ENCODE measurements around the gene SOX1. TPM values are rescaled to one million over a fixed set of nuclear protein-coding genes. Genes with fewer than 3 reads are reported as not detected.

SOX1 gene
- not detected in 2 replicates for total RNA-seq (2014; rRNA removed; shearing (Covaris generic))
- polyA plus RNA-seq (2015; cell fraction: cytosol; rRNA removed): not detected in 2 replicates
- not detected in 2 replicates for polyA plus RNA-seq (2015; cell fraction: nucleus; rRNA removed)

GRCh38 chr13:112067116-112067741 lies at the start of gene SOX1:
SOX1 (plus strand) TSS chr13:112067149; CDS start chr13:112067659, 510 bp downstream.
- DNase-seq (ENCODE audit: low read depth): no peak

DNA sequence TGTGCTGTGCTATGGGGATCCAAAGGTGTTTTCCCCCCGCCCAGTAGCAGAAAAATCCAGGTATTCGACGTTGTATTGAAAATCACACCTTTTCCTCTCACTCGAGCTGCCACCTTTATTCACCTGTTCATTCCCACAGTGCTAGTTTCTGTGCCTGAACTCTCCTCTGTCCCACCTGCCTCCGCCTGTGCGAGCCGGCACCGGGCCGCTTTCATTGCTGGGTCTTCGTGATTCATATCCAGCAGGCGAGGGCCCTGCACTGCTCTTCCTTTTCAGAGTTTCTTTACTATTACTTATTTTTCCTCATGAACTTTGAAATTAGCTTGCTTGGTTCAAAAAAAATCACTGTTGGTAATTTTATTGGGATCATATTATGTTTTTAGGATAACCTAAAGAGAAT lies 42.4 kb upstream of the SOX1 start:
- no peak for DNase-seq (ENCODE audit: low read depth)

GRCh38 chr13:112027250-112027649 lies 39.7 kb upstream of the SOX1 start:
- DNase-seq (ENCODE audit: low read depth): no peak

DNA sequence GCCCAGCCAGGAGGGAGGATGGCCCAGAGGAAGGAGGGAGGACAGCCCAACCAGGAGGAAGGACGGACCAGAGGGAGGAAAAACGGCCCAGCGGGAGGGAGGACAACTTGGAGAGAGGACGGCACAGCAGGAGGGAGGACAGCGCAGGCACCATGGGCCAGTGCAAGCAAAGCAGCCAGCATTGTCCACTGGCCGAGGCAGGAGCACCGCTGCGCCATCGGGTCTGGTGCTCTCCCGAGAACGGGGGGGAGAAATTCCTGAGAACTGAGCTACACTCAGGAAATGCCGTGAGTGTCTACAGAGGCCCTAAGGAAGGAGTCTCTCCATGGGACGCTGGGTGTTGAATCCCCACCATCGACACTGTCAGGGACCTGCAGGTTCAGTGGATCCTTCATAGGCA lies 38.5 kb upstream of the SOX1 start:
- DNase-seq (ENCODE audit: low read depth): no peak

DNA sequence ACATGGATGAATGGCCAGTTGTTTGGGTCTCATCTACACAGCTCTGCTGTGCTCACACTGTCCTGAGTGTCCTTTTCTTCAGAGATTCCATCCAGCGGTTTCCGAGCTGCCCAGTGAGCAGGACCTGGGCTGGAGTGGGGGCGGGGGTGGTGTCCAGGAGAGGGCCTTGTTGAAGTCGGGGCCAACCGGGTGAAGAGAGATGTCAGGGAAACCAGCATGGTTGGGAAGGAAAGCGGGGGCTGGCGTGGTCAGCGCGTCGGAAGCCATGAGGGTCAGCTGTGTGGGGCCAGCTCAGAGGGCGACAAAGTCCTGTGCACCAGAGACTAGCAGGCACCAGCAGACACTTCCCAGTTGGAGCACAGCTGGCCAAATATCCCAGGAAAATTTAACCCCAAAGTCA lies 37.8 kb upstream of the SOX1 start:
- no peak for DNase-seq (ENCODE audit: low read depth)

DNA sequence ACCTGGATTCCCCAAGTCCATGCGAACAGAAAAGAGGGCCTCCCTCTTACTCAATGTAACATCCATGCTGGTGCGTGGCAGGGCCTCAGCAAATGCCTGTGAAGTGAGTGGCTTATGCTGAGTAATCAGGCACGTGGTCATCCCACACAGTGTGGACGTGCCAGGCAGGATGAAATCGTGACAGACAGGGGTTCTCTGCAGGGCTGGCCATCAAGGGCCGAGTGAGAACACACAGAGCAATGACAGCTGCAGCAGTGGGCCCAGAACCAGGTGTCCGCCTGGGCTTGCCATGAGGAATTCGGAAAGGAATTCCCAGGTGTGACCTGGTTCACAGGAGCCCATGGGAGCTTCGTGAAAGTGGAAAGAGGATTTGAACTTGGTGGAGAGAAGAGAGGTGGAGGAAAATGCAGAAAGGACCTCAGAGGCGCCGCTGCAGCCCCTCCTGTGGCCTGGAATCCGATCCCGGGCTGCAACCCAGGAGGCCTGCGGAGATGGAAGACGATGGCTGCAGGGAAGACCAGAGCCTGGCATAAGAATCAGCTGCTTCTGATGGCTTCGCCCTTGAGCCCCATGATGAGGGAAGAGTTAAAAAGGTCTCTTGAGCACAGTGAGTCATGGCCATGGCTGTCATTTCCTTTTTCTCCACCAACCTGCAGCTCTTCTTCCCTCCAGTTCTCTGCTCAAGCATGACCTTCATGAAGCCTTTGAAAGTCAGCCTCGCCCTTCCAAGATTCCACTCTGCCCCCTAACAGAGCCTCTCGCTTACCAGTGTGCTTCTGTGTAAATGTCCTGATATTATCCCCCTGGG lies 34.6 kb upstream of the SOX1 start:
- peak; percentile 24 for DNase-seq (ENCODE audit: low read depth)

DNA sequence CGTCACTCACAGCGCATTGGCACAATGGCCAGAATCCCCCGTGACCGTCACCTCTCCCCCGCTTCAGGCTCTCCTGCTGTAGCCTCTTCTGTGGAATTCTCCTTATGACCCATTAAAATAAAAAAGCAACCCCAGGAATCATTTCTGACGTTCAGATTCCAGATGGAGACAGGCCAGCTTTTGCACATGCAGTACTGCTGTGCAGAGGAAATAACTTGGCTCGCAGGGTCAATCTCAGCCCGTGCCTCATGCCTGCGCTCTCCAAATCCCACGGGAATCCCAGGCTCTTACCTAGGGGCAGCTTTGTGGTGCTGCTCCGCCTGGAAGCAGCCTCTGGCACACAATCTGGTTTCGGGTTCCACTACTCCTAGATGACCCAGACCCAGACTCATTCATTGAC lies 32.7 kb upstream of the SOX1 start:
- DNase-seq (ENCODE audit: low read depth): no peak

DNA sequence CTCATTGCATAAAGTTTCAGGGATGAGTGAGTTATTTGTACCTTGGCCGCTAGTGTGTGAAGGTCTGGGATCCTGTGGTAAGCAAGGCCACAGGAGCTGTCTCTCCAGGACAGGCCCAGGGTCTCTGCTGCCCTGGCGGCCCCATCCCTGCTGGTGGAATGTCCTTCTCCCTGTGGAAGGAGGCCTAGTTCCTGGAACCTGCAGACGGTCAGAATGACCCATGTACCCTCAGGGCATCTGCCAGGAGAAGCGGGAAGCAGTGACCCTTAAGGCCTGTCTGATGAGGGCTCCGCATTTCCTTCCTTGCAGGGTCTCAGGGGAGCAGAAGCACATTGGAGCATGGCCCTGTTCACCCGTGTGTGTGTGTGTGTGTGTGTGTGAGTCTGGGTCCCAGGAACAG lies 32.1 kb upstream of the SOX1 start:
- DNase-seq (ENCODE audit: low read depth): no peak

- peak; percentile 47 for DNase-seq (ENCODE audit: low read depth)
These were observed 24.5 kb upstream of the SOX1 start for GRCh38 chr13:112042496-112042895.

DNA sequence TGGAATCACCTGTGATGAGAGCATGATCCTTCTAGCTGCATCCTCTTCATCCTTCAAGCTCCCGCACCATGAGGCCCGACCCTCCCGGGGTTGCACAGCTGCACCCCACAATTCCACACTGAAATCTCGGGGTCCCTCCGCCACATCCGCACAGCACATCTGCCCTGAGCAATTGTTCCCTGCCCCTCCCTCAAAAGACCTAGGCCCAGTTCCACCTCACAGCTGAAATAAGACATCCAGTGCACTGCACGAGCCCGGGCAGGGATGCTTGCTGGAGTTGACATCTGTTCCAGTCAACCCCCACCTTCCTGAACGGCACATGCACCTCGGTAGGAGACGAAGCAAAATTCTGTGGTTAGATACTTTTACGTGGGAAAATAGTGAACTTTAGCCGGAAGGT lies 14.7 kb upstream of the SOX1 start:
- no peak for DNase-seq (ENCODE audit: low read depth)

GRCh38 chr13:112053167-112053743 lies 13.7 kb upstream of the SOX1 start:
- DNase-seq (ENCODE audit: low read depth): no peak

- no peak for DNase-seq (ENCODE audit: low read depth)
These were observed 13.0 kb upstream of the SOX1 start for GRCh38 chr13:112053744-112054615.

- DNase-seq (ENCODE audit: low read depth): no peak
These were observed 12.3 kb upstream of the SOX1 start for GRCh38 chr13:112054616-112055015.

- no peak for DNase-seq (ENCODE audit: low read depth)
These were observed 11.7 kb upstream of the SOX1 start for GRCh38 chr13:112055036-112055914.

DNA sequence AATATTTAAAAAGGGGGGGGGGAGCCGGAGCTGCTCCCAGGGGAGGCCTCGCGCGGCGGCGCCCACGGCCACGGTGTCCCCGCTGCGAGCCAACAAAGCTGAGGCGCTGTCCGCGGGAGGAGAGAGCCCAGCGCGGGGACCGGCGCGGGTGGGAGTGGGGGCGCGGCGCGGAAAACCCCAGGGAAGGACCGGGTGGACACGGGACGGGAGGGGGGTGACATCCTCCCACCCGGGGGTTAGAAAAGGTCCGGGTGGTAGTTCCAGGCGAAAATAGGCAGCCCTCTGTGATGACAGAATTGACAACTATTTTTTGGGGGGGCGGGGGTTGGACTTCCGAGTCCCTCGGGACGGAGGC lies 11.1 kb upstream of the SOX1 start:
- DNase-seq (ENCODE audit: low read depth): no peak

DNA sequence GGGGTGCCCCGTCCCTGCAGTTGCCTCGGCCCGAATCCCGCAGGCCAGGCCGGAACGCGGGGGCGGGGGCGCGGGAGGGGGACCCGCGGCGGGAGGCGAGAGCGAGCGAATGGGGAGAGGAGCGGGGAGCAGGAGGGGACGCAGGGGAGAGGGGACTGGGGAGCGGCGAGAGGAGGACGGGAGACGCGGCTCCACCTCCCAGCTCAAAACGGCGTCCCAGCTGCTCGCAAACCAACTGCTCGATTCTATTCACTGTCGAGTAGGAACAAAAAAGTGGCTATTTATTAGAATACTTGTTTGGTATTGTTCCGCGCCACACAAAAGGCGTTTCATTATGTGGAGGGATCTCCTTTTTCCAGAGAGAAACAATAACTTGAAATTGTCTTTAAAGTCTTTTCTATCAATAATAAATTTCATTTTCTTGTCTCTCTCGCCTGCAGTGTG lies 10.6 kb upstream of the SOX1 start:
- no peak for DNase-seq (ENCODE audit: low read depth)

DNA sequence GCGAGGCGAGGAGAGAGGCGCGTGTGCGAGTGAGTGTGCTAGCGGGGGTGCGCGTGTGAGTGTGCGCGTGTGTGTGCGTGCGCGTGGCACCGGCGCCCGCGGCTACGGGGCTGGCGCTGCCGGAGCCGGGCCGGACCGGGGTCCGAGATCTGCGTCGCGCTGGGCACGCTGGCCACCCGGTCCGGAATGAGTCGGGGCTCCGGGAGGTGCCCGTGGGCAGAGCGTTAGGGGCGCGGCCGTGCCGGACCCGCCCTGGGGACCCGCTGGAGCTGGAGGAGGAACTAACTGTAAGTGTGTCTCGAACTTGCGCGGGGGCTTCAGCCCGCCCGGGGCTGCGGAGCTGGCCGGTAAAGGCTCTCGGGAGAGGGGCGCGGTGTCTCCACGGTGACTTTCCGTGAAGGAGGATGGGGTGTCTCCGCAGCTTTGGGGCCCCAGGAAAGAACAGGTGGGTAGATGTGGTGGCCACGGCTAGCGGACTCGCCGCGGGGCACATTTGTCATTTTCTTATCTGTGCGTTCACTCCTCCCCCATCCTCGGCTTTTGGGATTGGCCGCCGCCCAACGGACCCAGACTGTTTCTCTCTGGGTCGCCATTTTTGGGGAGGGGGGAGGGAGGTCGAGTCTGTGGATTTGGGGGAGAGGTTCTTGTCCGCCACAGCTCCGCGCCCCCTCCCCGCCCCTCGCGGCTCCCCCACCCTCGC lies 10.1 kb upstream of the SOX1 start:
- DNase-seq (ENCODE audit: low read depth): no peak

DNA sequence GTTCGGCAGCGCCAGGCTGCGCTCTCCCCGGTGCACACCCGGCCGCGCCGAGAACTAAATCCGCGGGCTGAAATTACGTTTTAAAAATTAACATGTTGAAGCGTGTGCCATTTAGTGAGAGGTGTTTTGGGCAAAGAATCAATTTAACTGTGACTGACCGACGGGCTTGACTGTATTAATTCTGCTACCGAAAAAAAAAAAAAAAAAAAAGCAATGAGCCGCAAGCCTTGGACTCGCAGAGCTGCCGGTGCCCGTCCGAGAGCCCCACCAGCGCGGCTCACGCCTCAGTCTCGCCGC lies 9.6 kb upstream of the SOX1 start:
- no peak for DNase-seq (ENCODE audit: low read depth)

DNA sequence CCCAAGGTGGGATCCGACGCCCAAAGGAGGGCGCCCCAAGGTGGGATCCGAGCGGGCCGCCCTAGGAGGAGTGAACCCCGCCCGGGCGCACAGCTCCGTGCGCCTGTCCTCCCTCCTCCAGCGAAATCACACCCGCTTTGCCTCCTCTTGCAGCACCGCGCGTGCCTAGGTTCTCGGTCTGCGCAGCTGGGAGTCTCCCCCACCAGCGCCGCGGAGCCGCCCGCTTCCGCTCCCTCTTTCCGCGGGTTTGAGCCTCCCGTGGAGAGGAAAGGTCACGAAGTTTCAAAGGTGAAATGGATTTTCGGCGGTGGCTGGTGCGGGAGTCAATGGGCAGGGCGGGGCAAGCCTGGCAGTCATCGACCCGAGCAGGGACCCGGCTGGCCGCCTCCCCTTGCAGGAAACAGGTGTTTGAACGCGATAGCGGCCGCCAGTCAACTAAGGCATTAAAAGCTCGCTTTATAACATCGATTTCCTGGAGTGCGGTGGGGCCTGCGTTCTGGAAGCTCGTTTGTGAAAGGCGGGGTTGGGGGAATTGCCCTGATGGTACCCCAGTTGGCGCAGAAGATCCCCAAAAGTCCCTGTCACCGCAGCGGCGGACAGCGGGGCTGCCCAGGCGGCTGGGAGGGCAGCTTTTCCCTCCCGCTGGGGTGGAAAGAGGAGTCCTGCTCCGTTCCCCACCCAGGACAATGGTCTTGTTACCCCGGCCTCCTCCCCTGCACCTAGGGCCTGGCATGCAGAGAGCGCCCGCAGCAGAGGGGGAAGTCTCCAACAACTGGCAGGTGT lies 9.0 kb upstream of the SOX1 start:
- no peak for DNase-seq (ENCODE audit: low read depth)
